H7 (cell line): ENCODE results near the gene PARD3B. TPM values are rescaled to one million over a fixed set of nuclear protein-coding genes. Genes with fewer than 3 reads are reported as not detected.
A peak's percentile ranks its signal among the peaks of the same experiment; 100 is the strongest.

ENCODE experiments used
- DNase-seq: peaks from one replicate; pipeline ENCODE4 v3.0.0; 2012
- H3K27me3 ChIP-seq: 2 replicates; pipeline ENCODE4 v1.6.0; 2011; ENCODE audit warnings: mild to moderate bottlenecking, low read length; ENCODE audit not compliant: control insufficient read depth, insufficient read depth
- H3K36me3 ChIP-seq: replicated peaks from 2 replicates; pipeline ENCODE4 v1.5.1; 2011; ENCODE audit warnings: low read length; ENCODE audit not compliant: control insufficient read depth, insufficient read depth
- H3K4me3 ChIP-seq: 2 replicates; pipeline ENCODE4 v1.5.1; 2011; ENCODE audit warnings: low read depth, mild to moderate bottlenecking, control low read depth, low read length, moderate library complexity; ENCODE audit not compliant: insufficient read depth
- total RNA-seq: library from RNA; depleted of rRNA; stranded (reverse); fragments of >200 nt; shearing (Covaris generic); gene quantifications from 2 replicates; pipeline ENCODE4 v1.2.3, GENCODE V29; 2014

PARD3B gene
- total RNA-seq, 1 experiment from 2014 or later: 2.3 TPM

DNA sequence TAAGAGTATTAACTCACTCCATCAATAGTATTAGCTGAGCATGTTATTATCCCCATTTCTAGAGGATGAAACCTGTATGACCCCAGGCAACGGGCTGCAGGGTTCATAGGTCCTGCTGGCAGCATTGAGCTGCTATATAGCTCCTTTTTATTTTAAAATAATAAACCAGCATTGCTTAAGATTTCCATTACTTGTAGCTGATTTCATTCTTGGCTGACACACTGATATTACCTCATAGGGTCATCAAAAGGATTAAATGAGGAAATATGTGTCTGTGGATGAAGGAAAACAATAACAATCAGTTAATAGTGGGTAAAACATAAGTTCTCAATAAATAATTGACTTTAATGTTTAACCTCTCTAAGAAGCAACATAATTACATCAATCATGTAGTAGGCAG, 1088.7 kb downstream of the PARD3B start:
- no peaks in the 10 kb centered on the region for H3K36me3 ChIP-seq
- no peak for DNase-seq
- no peak overlapping the region for H3K4me3 ChIP-seq
- no peaks in the 10 kb centered on the region for H3K27me3 ChIP-seq

GRCh38 chr2:205636549-205637319, 1091.5 kb downstream of the PARD3B start:
- no peak for DNase-seq
- Histone ChIP-seq H3K4me3 (no peak overlapping the region), H3K36me3 (no peaks in the 10 kb centered on the region), H3K27me3 (no peaks in the 10 kb centered on the region)

DNA sequence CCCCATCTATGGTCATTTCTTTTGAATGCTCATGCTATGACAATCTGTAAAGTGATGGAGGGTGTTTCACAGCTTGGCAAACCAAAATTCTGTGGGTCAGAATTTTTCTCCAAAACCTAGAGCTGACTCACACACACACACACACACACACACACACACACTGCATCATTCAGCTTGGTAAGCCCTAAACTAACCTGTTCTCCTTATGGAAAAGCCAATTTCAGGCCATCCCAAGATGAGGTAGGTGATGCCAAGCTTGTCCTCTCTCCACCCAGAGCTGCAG, 1092.0 kb downstream of the PARD3B start:
- no peak overlapping the region for H3K4me3 ChIP-seq
- no peaks in the 10 kb centered on the region for H3K36me3 ChIP-seq
- no peaks in the 10 kb centered on the region for H3K27me3 ChIP-seq
- no peak for DNase-seq

- no peak for DNase-seq
- H3K36me3 ChIP-seq: no peaks in the 10 kb centered on the region
- no peaks in the 10 kb centered on the region for H3K27me3 ChIP-seq
- no peak overlapping the region for H3K4me3 ChIP-seq
These were observed 1092.7 kb downstream of the PARD3B start for GRCh38 chr2:205637779-205638503.

GRCh38 chr2:205640716-205641115, 1095.4 kb downstream of the PARD3B start:
- no peaks in the 10 kb centered on the region for H3K36me3 ChIP-seq
- no peaks in the 10 kb centered on the region for H3K27me3 ChIP-seq
- DNase-seq: no peak
- H3K4me3 ChIP-seq: no peak overlapping the region

DNA sequence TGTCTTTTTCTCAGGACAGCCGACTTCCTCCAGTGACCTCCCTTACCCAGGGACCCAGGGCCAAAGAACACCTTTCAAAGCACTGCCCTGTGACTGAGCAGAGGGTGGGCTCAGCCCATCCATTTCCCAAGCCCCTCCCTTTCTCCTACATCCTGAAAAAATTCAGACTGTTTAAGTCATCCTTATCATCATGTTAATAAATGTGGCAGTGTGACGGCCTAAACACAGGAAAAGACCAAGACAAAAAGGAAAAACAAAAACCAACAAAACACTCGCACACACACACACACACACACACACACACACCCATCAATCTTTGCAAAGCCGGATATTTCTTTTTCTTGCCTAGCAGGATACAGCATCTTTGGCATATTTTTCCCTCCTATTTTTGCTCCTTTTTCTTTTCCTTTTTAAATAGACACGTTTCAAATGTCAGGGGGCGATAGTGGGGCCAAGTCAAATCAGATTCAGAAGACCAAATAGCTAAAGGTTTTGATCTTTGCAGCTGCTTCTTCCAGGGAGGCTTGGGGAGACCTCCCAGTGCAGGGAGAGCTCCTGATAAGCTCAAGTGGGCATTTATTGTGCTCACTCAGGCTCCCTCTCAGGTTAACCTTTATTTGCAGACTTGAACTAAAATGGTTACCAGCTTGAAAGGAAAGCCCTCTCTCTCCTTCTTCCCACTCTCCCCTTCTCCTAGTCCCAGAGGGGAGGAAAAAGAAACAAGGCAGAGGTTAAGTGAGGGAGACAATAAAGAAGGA, 1097.5 kb downstream of the PARD3B start:
- Histone ChIP-seq H3K4me3 (no peak overlapping the region), H3K27me3 (no peaks in the 10 kb centered on the region), H3K36me3 (no peaks in the 10 kb centered on the region)
- DNase-seq: no peak

GRCh38 chr2:205643391-205643885, 1098.2 kb downstream of the PARD3B start:
- Histone ChIP-seq H3K36me3 (no peaks in the 10 kb centered on the region), H3K4me3 (no peak overlapping the region), H3K27me3 (no peaks in the 10 kb centered on the region)
- DNase-seq: no peak

DNA sequence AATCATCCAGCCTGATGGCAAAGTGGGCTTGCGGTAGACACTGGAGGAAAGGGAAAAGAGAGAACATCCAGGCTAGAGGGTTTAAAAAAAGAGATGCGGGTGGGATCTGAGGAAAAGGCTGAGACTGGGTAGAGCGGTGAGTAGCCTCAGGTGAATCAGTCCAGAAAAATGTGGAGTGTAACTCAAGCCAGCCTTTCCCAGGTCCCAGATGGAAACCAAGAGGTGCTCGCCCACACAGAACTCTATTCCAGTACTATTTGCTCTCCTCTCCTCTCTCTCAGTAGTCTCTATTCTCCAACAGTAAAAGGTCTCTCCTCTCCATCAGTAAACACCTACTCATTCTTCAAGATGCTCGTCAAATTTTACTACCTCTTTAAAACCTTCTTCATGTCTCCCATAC, 1098.7 kb downstream of the PARD3B start:
- H3K4me3 ChIP-seq: no peak overlapping the region
- DNase-seq: no peak
- H3K36me3 ChIP-seq: no peaks in the 10 kb centered on the region
- no peaks in the 10 kb centered on the region for H3K27me3 ChIP-seq

DNA sequence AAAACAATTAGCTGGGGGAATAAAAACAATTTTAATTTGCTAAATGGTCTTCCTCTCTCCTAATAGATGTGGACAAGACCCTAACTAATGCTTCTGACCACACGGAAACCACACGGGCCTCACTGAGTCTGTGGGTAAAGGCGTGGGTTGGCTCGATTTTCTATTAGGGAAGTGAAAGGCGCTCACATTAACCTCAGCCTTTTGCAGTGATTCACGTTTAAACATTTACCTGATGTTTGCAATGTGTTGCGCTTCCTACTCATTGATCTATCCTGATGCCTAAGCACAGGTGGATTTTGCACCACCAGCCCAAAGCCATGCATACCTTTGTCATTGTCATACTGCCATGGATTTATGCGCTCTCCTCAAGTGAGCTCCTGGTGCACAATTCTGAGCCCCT, 1101.4 kb downstream of the PARD3B start:
- H3K36me3 ChIP-seq: no peaks in the 10 kb centered on the region
- no peaks in the 10 kb centered on the region for H3K27me3 ChIP-seq
- H3K4me3 ChIP-seq: no peak overlapping the region
- DNase-seq: no peak

DNA sequence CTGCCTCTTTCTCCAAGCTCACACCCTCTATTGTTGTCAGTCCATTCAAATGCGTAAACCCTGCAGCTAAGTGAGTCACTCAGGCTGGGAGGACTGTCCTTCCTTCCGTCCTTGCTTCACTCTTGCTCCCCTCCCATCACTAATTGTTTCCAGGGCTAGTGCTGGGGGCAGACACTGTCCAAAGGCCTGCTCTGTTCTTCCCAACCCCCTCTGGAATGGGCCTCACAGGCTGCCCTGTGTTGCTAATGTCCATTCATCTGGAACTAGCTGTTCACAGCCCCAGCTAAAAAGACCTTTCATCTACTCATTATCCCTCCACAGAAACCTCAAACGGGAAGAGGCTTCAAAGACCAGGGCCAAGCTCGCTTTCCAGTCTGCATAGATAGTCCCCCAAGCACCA, 1105.2 kb downstream of the PARD3B start:
- no peaks in the 10 kb centered on the region for H3K27me3 ChIP-seq
- H3K36me3 ChIP-seq: no peaks in the 10 kb centered on the region
- DNase-seq: peak; percentile 29
- H3K4me3 ChIP-seq: no peak overlapping the region

- Histone ChIP-seq H3K36me3 (no peaks in the 10 kb centered on the region), H3K27me3 (no peaks in the 10 kb centered on the region), H3K4me3 (no peak overlapping the region)
- DNase-seq: no peak
These were observed 1105.7 kb downstream of the PARD3B start for GRCh38 chr2:205650931-205651330.

DNA sequence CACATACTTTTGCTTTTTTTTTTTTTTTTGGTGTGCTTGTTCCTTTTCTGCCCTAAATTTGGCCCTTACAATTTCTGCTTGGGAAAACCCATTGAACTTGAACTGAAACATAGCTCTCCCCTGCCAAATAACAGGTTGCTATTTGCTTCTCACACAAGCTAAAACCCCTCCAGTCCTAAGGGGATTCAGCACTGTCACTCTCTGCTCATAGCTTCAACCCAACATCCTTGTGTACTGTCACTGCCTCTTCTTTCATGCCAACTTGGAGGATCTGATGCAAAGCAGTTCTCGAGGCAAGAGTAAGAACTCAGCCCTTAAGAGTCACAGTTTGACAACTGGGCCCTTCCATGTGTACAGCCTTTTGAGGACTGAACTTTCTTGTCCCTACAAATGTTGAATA, 1106.4 kb downstream of the PARD3B start:
- no peaks in the 10 kb centered on the region for H3K27me3 ChIP-seq
- no peak overlapping the region for H3K4me3 ChIP-seq
- H3K36me3 ChIP-seq: no peaks in the 10 kb centered on the region
- no peak for DNase-seq

GRCh38 chr2:205654878-205655605, 1109.8 kb downstream of the PARD3B start:
- Histone ChIP-seq H3K4me3 (no peak overlapping the region), H3K36me3 (no peaks in the 10 kb centered on the region), H3K27me3 (no peaks in the 10 kb centered on the region)
- no peak for DNase-seq

DNA sequence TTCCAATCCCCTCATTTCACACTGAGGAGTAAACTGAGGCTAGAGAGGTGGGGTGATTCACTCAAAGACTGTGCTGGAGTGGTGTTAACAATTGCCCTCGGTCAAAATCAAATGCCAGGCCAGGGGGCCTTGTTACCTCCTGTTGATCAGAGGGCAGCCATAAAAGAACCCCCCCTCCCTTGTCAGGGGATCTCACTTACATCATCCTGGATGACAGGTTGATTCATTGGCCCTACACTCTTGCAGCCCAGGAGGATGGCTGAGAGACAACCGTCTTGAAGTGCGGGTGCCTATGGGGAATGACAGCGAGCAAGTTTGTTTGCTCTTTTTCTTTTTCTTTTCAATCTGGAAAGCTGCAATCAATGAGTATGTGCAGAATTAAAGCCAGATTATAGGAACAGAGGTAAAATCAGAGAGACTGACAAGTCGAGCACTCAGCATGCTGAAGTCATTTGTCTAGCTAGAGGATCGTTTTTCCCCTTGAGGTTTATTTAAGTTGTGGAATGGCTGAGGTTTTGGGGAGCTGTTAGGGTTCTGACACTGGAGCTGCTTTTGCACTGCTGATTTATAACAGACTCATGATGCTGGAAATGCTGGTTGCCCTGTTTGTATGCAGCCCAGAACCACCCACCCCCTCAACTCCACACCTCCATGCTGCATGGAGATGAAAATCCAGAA, 1110.6 kb downstream of the PARD3B start:
- no peaks in the 10 kb centered on the region for H3K27me3 ChIP-seq
- no peak for DNase-seq
- H3K36me3 ChIP-seq: no peaks in the 10 kb centered on the region
- H3K4me3 ChIP-seq: no peak overlapping the region
